Kidney tubule cell (primary cell): ENCODE results near the gene FRG1.
"Not testable (repeated sequence)": the region's sequence is repeated elsewhere in the genome, so short reads cannot be mapped to it uniquely, and the experiment has no call there.

ENCODE experiments used
- DNase-seq: peaks from one replicate; pipeline ENCODE4 v3.0.0-alpha.2; 2018; ENCODE audit warnings: low spot score

The FRG1 gene

DNA sequence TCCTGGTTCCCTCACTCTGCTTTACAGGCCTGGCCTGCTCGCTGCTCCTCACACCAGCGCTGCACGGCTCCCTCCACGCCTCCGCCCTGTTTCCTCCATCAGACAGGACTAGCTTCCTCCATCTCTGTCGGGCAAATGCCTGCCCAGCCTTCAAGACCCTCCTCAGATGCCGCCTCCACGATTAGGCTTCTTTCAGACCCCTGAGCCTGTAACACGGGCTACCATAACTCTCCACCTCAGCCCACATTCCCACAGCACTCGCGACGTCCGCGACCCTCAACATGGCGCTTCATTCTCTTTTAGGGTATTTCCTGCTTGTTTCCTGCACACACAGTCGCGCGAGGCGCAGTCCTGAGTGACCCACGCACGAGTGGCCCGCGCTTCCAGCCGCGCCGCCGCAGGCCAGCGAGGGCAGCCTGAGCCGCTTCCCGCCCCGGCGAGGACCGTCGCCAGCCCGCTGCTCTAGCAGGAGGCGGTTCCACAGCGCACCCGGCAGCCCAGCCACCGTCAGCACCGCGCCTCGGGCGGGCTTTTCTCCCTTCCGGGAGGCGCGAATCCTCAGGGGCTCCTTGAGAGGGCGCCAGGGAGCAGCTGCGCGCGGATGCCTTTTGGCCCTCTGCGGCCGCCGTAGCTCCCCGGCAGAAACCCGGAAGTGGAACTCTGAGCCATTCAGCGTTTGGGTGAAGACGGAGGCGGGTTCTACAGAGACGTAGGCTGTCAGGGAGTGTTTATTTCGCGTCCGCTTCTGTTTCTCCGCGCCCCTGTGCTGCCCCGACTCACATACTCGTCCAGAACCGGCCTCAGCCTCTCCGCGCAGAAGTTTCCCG, at the start of gene FRG1:
FRG1 (plus strand) TSS at position 695 of the 827 bp plus-strand sequence. CDS start 138 bp downstream, outside the sequence.
- peak; percentile 95 for DNase-seq

DNA sequence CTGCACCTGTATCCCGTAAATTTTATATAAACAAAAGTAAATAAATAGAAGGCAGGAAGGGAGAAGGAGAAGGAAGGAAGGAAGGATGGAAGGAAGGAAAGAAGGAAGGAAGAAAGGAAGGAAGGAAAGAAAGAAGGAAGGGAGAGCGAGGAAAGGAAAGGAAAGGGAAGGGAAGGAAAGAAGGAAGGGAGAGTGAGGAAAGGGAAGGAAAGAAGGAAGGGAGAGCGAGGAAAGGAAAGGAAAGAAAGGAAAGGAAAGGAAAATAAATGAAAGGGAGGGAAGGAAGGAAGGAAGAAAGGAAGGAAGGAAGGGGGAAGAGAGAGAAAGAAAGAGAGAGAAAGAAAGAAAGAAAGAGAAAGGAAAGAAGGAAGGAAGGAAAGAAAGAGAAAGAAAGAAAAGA, 43.0 kb upstream of the FRG1 start:
- no peak for DNase-seq

DNA sequence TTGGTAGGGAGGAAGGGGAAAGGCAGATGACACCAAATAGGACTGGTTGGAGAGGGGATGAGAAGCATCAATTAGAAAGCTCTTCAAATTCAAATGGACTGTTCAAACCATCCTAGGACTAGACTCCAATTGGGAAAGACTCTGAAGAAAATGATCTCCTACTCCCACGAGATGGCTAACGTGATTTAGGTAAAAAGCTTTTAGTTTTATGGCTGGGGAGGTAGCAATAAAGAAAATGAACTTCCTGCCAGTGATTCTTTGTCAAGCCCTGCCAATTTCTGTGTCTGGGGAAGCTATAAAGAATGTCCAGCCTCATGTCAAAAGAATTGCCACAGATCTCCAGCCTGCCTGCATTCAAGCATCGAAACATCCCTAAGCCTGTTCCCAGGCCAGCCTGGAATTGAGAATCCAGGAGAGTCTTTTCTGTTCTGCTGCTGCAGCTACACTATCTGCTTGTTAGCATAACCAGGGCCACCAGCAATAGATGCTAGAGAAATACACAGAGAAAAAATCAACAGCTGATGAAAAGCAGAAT, 41.1 kb upstream of the FRG1 start:
- not testable (repeated sequence) for DNase-seq

GRCh38 chr4:189904420-189905027, 36.1 kb upstream of the FRG1 start:
- peak; percentile 67 for DNase-seq

DNA sequence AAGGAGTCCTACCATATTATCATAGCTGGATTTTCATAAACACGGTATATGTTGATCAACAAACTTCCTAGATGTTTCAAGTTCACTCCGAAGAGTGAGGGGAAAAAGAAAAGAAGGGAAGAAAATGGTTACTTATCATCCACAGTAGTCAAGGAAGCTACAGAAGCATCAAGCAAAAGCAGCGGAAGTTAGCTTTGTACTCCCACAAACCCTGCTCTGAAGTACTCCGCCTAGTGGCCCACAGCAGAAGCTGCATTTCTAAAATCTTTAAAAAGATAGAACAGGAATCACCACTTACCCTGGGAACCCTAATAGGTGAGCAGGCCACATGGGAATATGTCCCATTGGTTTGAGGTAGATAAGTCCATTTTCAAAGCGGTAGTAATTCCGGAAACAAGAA, 28.5 kb upstream of the FRG1 start:
- peak; percentile 3 for DNase-seq

DNA sequence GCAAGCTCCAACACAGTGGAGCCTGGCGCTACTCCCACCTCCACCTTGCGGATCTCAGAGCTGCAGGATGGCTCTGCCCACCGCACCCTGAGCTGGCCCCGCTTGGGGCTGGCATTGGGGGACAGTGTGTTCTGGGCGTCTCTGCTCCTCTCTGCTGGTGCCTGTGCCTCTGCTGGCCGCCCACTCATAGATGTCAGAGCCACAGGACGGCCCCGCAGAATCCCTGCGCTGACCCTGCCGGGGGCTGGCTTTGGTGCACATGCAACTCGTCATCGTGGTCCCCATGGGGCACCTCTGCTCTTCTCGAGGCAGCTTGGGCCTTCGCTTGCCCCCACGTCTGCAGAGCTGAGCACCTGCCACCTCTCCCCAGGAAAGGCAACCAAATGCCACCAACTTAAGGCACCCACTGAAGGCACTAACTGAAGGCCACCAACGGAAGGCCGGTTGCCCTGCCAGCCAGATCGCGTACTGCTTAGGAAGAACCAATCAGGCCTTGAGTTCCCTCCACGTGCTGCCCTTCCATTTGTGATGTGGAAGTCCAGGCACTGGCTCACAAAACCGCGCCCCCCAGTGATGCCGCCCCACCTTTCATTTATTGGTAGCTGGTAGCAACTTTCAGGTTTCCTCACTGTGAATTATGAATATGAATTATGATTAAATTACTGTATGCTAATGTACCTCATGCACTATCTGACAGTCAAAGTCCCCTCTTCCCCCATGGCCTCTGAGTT, 23.3 kb upstream of the FRG1 start:
- no peak for DNase-seq

- no peak for DNase-seq
Observed at GRCh38 chr4:189921058-189921457, 19.6 kb upstream of the FRG1 start.

- not testable (repeated sequence) for DNase-seq
Observed at GRCh38 chr4:189926742-189927141, 13.9 kb upstream of the FRG1 start.

- DNase-seq = no peak
Observed at GRCh38 chr4:189941005-189941450, 356 bp downstream of the FRG1 start.

- not testable (repeated sequence) for DNase-seq
Observed at GRCh38 chr4:189942412-189942811, 1.7 kb downstream of the FRG1 start.

GRCh38 chr4:189944077-189944476, 3.4 kb downstream of the FRG1 start:
- not testable (repeated sequence) for DNase-seq

DNA sequence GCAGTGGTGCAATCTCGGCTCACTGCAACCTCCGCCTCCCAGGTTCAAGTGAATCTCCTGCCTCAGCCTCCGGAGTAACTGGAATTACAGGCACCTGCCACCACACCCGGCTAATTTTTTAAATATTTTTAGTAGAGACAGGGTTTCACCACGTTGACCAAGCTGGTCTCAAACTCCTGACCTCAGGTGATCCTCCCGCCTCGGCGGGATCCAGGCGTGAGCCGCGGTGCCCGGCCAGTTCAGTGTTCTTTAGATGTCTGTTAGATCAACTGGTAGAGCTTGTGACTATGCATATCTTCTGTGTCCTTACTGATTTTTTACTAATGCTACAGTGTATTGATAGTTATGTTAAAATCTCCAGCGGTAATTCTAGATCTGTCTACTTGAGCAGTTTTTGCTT, 6.2 kb downstream of the FRG1 start:
- not testable (repeated sequence) for DNase-seq

DNA sequence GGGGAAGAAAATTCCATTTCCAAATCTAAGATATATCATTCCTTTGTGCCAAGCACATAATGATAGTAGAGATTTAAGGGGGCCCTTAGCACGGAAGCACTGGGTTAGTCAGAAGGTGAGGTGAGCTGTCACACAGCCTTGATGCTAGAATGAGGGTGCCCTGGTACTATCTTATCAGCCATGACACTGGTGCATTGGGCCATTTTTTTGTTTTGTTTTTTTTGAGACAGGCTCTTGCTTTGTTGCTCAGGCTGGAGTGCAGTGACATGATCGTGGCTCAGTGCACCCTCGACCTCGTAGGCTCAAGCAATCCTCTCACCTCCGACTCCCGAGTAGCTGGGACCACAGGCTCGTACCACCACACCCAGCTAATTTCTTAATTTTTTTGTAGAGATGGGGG, 7.8 kb downstream of the FRG1 start:
- not testable (repeated sequence) for DNase-seq

DNA sequence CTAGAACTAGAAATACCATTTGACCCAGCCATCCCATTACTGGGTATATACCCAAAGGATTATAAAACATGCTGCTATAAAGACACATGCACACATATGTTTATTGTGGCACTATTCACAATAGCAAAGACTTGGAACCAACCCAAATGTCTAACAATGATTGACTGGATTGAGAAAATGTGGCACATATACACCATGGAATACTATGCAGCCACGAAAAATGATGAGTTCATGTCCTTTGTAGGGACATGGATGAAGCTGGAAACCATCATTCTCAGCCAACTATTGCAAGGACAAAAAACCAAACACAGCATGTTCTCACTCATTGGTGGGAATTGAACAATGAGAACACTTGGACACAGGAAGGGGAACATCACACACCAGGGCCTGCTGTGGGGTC, 28.6 kb downstream of the FRG1 start:
- not testable (repeated sequence) for DNase-seq

- no peak for DNase-seq
Observed at GRCh38 chr4:189973646-189974045, 33.0 kb downstream of the FRG1 start.

DNA sequence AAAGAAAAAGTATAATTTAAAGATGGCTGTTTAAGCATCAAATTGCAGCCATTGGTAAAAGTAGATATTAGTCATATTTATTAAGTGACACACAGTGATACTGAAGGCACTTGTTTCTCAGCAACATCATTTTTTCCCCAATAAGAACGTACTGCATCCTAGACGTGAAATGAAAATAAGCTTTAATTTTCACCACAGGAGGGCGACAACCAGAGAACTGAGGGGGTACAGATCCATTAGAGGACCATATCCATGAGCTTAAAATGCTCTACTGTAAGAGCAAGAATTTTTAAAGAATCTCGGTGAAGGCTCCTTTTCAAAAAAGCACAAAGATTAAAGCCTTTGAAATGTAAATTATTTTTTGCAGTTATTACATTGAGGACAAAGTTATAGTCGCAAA, 33.4 kb downstream of the FRG1 start:
- peak; percentile 16 for DNase-seq

DNA sequence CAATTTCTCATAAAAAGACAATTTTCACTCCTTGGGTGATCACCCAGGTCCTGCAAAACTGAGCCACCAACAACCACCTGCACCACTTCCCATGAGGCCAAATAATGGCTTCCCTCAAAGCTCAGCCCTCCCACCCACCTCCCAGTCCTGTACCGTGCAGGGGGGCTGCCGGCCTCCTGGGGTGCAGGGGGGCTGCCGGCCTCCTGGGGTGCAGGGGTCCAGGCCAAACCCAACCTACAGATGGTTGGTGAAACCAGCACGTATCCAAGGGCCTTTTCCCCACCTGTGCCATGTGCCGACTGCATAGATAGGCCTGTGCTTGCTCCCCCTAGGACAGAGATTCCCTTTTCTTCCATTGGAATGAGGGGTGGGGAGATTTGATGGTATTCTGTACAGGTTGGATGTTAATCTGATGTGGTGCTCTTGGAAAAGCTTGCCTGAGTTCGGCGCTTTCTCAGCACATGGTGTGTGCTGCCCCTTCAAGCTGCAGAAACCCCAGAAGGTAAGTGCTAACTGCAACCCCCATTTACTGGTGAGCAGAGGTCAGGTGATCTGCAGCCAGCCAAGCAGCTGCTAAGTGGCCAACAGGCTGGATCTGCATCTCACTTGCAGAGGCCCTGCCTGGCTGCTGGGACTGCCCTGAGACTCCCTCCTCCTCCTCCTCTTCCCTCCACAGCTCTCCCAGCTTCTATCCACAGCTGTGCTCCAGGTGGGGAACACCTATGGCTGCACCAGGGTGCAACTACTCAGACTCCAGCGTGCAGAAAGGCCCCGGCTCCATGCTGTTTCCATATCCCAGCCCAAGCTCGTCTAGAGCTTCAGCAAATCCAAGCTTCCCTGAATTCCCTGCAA, 38.8 kb downstream of the FRG1 start:
- DNase-seq = no peak

DNA sequence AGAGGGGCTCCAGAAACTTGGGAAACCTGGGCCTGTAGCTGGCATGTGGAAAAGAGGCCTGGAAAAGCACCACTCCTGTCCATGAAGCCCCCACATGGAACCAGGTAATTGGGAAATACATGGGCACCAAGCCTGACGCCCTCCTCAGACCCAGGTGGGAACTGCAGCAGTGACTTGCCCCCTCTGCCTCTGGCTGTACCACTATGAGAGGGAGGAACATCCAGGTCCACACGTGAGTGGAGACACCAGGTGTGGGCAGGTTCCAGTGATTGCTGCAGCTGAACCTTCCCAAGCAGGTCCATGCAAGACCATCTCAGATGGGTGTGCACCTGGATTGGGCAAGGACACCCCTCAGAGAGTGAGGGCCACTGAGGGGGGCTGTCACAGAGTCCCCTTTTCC, 39.6 kb downstream of the FRG1 start:
- DNase-seq = not testable (repeated sequence)

DNA sequence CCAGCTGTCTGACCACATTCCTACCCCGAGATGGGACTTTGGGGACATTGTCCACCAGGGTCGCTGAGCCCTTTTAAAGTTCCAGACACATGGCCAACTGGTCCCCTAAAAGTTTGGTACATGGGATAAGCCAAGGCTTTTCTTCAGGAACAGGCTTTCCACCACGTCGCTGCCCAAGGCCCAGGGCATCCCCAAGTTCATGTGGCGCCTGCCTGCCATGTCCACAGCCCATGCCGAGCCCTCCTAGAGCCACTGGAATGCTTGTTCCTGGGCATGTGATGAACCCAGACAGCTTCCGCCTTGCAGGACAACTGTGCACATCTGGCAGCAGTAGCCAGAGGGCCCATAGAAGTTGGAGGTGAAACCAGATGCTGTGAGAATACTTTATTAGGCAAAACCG, 41.3 kb downstream of the FRG1 start:
- DNase-seq = no peak

DNA sequence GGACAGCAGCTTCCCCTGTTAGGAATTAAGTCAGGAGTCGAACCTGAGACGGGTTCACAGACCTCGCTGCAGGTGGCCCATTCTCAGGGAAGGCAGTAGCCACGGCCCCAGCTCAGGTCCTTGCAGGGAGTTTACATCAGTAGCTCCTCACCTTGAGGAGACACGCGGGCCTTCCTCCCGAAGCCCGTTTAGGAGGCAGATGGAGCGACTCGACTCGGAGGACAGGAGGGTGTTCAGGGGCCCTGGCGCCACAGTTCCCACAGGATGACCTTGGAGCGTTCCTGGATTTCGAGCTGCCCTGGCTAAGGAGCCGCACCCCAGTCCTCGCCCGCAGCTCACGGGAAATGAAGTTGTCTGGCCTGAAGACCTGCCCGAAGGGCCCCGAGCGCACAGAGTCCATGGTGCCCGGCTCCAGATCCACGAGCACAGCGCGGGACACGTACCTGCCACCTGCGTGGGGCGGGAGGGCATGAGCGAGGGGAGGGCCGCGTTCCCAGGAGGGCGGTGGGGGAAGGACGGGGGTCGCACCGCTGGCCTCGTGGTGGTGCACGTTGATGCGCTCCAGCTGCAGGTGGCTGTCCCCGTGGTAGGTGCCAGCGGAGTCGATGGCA, 43.3 kb downstream of the FRG1 start:
- DNase-seq = not testable (repeated sequence)

DNA sequence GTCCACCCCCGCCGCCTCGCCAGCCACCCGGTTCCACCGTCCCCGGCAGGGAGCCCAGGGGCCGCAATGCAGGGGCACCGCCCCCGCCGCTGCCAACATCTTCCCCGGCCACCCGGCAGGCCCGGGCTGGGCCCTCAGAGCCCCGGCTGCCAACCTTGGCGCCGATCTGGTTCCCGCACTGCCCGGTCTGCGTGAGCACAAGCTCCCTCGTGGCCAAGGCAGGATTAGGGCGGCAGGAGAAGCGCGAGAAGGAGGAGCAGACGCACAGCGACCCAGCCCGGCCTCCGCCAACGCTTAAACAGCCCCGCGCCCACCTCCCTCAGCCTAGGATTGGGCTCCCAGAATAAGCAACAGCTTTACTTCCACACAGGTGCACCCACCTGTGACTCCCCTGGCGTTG, 44.0 kb downstream of the FRG1 start:
- DNase-seq = not testable (repeated sequence)
